Measurements from ENCODE around the gene STAT2. TPM values are rescaled to one million over a fixed set of nuclear protein-coding genes. Genes with fewer than 3 reads are reported as not detected.

Gene STAT2
- total and polyA plus RNA-seq, 10 of the 15 experiments (the other 5 are each of a cell fraction or from before 2014, with no cell fraction given): 16.9 to 106 (median 77.9) TPM

DNA sequence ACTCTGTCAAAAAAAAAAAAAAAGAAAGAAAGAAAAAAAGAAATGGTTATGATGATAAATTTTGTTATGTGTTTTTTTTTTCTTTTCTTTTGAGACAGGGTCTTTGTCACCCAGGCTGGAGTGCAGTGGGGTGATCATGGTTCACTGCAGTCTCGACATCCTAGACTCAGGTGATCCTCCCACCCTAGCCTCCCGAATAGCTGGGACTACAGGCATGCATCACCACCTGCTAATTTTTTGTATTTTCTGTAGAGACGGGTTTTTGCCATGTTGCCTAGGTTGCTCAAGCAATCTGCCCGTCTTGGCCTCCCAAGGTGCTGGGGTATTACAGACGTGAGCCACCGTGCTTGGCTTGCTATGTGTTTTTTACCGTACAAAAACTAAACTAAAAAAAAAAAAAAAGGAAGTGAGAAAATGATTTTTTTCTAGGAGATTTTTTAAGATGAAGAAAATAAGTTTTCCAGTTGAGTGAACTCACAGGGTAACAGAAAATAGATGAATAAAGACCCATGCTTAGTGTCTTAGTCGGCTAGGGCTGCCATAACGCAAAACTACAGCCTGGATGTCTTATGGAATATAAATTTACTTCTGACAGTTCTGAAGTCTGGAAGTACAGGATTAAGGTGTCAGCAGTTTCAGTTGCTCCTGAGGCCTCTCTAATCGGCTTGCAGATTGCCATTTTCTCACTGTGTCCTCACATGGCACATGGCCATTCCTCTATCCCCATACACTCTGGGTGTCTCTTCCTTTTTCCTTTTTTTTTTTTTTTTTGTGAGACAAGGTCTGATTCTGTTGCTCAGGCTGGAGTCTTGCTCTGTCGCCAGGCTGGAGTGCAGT lies 15.9 kb upstream of the STAT2 start:
- FAIRE-seq: peak; percentile 72
- Histone ChIP-seq H3K4me3 (peak overlapping the region; percentile 45; the same call in 1 of the 2 replicates), H3K9me3 (replicated peaks; ENCODE audit: control insufficient read depth, insufficient read depth, low read length) (no peaks in the 10 kb centered on the region), H3K27me3 (replicated peaks in 1 of 2; ENCODE audit: control insufficient read depth in 2 of 2, insufficient read depth in 2 of 2, low read length in 1 of 2) (no peaks in the 10 kb centered on the region), H4K20me1 (ENCODE audit: control insufficient read depth, insufficient read depth) (no peaks in the 10 kb centered on the region), H3K4me1 (ENCODE audit: control insufficient read depth, insufficient read depth, low read length) (peaks cover 36% of the 10 kb centered on the region), H3K9ac (ENCODE audit: control insufficient read depth, insufficient read depth, low read length) (peak overlapping the region; percentile 43), H3K36me3 (ENCODE audit: control insufficient read depth in 2 of 2, insufficient read depth in 2 of 2, low read length in 1 of 2) (no peaks in the 10 kb centered on the region), H3K79me2 (ENCODE audit: control insufficient read depth, insufficient read depth, low read length) (no peaks in the 10 kb centered on the region), H3K4me2 (ENCODE audit: control insufficient read depth, insufficient read depth) (peak overlapping the region; percentile 73), H3K27ac (ENCODE audit: control insufficient read depth, insufficient read depth) (peak overlapping the region; percentile 83), H2AFZ (ENCODE audit: control insufficient read depth, low read depth, low read length) (peak overlapping the region; percentile 78)
- intact Hi-C loops (cut with micrococcal nuclease; ENCODE audit: unreplicated experiment): no loop called here
- ChIA-PET POLR2A (interaction anchor here (0.6 to 4.0 kb wide), 10 partner anchors 10 to 1077 kb away, joined by 3 to 54 read pairs (median 5); partner anchors contain the start of genes APOF, CNPY2, RNF41 and STAT2), RAD21 (ENCODE audit: unreplicated experiment) (interaction anchor here (1.1 to 4.9 kb wide), 6 partner anchors 10 to 88 kb away, joined by 3 to 60 read pairs (median 4); partner anchors contain the start of genes IL23A and STAT2), CTCF (interaction anchor here (1.0 to 4.2 kb wide), 6 partner anchors 15 to 88 kb away, joined by 3 to 28 read pairs (median 12); partner anchors contain the start of genes STAT2 and TIMELESS), SMC1A (ENCODE audit: uncharacterized antibody, unreplicated experiment) (interaction anchor here (1.2 to 6.2 kb wide), 8 partner anchors 10 to 88 kb away, joined by 3 to 58 read pairs (median 6); partner anchors contain the start of genes CNPY2, IL23A and STAT2)
- ATAC-seq: peak; percentile 93
- no TSS peak for BruUV-seq (replicated peaks)
- in situ Hi-C loops (cut with MboI): no loop called here
- DNase-seq (ENCODE audit: low read depth, low spot score): no peak
- TF ChIP-seq CBX5 (IDR thresholded peaks at IDR 0.05; ENCODE audit: low read depth): 0 out of 2 replicates have a peak, but pooled peaks have one; percentile 65
- TF ChIP-seq, protein P1, sequence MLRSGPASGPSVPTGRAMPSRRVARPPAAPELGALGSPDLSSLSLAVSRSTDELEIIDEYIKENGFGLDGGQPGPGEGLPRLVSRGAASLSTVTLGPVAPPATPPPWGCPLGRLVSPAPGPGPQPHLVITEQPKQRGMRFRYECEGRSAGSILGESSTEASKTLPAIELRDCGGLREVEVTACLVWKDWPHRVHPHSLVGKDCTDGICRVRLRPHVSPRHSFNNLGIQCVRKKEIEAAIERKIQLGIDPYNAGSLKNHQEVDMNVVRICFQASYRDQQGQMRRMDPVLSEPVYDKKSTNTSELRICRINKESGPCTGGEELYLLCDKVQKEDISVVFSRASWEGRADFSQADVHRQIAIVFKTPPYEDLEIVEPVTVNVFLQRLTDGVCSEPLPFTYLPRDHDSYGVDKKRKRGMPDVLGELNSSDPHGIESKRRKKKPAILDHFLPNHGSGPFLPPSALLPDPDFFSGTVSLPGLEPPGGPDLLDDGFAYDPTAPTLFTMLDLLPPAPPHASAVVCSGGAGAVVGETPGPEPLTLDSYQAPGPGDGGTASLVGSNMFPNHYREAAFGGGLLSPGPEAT (IDR thresholded peaks at IDR 0.05; ENCODE audit: low read depth): peak; percentile 63; the same call in 1 of the 2 replicates
- no peak for TF ChIP-seq NBN (IDR thresholded peaks at IDR 0.05)
- peak; percentile 85 for TF ChIP-seq SPI1 (IDR thresholded peaks at IDR 0.05; ENCODE audit: borderline replicate concordance, insufficient read depth, low read depth, low read length)
- TF ChIP-seq, protein P2, sequence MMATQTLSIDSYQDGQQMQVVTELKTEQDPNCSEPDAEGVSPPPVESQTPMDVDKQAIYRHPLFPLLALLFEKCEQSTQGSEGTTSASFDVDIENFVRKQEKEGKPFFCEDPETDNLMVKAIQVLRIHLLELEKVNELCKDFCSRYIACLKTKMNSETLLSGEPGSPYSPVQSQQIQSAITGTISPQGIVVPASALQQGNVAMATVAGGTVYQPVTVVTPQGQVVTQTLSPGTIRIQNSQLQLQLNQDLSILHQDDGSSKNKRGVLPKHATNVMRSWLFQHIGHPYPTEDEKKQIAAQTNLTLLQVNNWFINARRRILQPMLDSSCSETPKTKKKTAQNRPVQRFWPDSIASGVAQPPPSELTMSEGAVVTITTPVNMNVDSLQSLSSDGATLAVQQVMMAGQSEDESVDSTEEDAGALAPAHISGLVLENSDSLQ (IDR thresholded peaks at IDR 0.05): peak; percentile 32; the same call in 1 of the 2 replicates
- peak; percentile 20; the same call in 1 of the 2 replicates for TF ChIP-seq TAF1 (IDR thresholded peaks at IDR 0.05; ENCODE audit: borderline replicate concordance, low read depth, low read length)
- peak; percentile 49 for TF ChIP-seq ATF7 (IDR thresholded peaks at IDR 0.05; ENCODE audit: low read depth)
- TF ChIP-seq RUNX3 (IDR thresholded peaks at IDR 0.05; ENCODE audit: low read length): peak; percentile 17; the same call in 1 of the 2 replicates
- no peak for TF ChIP-seq HDAC6 (IDR thresholded peaks at IDR 0.05; ENCODE audit: unreplicated experiment)
- no peak for TF ChIP-seq ZNF622 (IDR thresholded peaks at IDR 0.05)
- TF ChIP-seq, protein P3, sequence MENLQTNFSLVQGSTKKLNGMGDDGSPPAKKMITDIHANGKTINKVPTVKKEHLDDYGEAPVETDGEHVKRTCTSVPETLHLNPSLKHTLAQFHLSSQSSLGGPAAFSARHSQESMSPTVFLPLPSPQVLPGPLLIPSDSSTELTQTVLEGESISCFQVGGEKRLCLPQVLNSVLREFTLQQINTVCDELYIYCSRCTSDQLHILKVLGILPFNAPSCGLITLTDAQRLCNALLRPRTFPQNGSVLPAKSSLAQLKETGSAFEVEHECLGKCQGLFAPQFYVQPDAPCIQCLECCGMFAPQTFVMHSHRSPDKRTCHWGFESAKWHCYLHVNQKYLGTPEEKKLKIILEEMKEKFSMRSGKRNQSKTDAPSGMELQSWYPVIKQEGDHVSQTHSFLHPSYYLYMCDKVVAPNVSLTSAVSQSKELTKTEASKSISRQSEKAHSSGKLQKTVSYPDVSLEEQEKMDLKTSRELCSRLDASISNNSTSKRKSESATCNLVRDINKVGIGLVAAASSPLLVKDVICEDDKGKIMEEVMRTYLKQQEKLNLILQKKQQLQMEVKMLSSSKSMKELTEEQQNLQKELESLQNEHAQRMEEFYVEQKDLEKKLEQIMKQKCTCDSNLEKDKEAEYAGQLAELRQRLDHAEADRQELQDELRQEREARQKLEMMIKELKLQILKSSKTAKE (IDR thresholded peaks at IDR 0.05; ENCODE audit: low read depth, poor library complexity, severe bottlenecking): peak; percentile 34
- TF ChIP-seq IKZF2 (IDR thresholded peaks at IDR 0.05): peak; percentile 35 to 61; a peak in 3 of 4 replicates
- peak; percentile 94 for TF ChIP-seq ZNF384 (IDR thresholded peaks at IDR 0.05; ENCODE audit: borderline replicate concordance, low read depth, low read length)
- WGBS (ENCODE audit: insufficient coverage, insufficient replicate concordance, low lambda C conversion rate, missing lambda C conversion rate): 6% methylated on average over 9 of the region's 11 CpGs

Measured in GM12878 (cell line).